GM13976 (cell line): ENCODE measurements around the gene GLTP.
"Not testable (repeated sequence)": the region's sequence is repeated elsewhere in the genome, so short reads cannot be mapped to it uniquely, and the experiment has no call there.

Experiments used
- DNase-seq: peaks from one replicate; pipeline ENCODE4 v3.0.0; 2012; ENCODE audit warnings: low spot score
- in situ Hi-C: fragments of 300-500 bp; cut with MboI; formaldehyde crosslinking; loops from one replicate; pipeline ENCODE4 v1.12.0; 2022; ENCODE audit warnings: low sequenced_read_pairs, mixed read lengths, inconsistent platforms; ENCODE audit not compliant: unreplicated experiment
- TF ChIP-seq, protein P1 (sequence below): IDR thresholded peaks from 2 replicates; pipeline ENCODE4 v1.5.1; 2012; ENCODE audit warnings: borderline replicate concordance, mild to moderate bottlenecking; ENCODE audit not compliant: insufficient read depth; ENCODE audit errors: extremely low read depth, missing control alignments, control extremely low read depth

GLTP gene

GRCh38 chr12:109905301-109905700, 25.0 kb upstream of the GLTP start:
- TF ChIP-seq, protein P1, sequence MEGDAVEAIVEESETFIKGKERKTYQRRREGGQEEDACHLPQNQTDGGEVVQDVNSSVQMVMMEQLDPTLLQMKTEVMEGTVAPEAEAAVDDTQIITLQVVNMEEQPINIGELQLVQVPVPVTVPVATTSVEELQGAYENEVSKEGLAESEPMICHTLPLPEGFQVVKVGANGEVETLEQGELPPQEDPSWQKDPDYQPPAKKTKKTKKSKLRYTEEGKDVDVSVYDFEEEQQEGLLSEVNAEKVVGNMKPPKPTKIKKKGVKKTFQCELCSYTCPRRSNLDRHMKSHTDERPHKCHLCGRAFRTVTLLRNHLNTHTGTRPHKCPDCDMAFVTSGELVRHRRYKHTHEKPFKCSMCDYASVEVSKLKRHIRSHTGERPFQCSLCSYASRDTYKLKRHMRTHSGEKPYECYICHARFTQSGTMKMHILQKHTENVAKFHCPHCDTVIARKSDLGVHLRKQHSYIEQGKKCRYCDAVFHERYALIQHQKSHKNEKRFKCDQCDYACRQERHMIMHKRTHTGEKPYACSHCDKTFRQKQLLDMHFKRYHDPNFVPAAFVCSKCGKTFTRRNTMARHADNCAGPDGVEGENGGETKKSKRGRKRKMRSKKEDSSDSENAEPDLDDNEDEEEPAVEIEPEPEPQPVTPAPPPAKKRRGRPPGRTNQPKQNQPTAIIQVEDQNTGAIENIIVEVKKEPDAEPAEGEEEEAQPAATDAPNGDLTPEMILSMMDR = no peak
- DNase-seq = no peak
- in situ Hi-C loops = no loop called here

DNA sequence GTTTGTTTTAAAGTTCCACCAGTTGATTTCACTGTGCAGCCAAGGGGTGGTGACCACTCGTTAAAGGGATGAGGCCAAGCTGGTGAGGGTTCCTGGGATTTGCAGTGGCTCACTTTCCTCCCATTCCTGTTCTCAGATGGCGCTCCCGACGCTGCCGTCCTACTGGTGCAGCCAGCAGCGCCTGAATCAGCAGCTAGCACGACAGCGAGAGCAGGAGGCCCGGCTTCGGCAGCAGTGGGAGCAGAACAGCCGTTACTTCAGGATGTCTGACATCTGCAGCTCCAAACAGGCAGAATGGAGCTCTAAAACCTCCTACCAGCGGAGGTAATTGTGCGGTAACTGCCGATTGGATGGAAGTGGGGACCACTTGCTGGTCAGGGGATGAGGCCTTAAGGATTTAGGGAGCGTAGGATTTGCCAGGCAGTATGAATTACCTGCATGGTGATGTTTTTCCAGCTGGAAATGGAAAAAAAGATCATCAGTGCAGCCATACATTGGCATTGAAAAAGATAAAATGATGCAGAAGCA, 22.6 kb upstream of the GLTP start:
- TF ChIP-seq, protein P1 = no peak
- DNase-seq = no peak
- in situ Hi-C loops = no loop called here

DNA sequence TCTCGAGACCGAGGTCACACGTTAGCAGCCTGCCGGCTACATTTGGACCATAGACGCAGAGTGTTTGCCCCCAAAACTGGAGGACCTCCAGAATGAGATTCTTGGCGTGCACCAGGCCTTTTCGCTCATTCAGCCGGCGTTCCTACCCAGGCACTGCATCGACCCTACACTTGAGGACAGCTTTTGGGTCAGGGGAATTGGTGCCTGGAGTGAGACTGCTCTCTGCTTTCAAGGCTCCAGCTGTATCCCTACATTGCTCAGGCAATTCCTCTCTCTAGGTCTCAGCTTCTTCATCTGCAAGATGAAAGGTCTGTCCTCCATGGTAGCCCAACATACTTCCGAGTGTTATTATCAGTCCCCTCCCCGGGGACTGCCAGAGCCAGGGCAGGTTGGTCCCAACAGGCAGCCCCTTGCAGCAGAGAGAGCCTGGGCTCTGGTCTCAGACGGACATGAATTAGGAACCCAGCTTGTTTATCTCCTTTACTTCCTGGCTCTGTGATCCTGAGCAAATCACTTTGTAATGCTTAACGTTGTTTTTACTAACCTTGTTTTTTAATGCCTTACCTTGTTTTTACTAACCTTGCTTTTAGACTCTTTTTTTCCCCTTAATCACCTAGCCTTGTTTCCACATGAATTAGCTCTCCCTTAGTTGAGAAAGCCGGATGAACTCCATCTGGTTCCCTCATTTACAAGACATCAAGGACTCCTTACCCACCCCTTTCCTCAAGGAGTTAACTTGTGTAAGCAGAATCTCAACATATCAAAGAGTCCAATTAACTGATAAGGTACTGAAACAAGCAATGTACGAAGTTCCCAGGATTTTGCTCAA, 20.6 kb upstream of the GLTP start:
- in situ Hi-C loops = no loop called here
- TF ChIP-seq, protein P1 = no peak
- DNase-seq = peak; percentile 58

DNA sequence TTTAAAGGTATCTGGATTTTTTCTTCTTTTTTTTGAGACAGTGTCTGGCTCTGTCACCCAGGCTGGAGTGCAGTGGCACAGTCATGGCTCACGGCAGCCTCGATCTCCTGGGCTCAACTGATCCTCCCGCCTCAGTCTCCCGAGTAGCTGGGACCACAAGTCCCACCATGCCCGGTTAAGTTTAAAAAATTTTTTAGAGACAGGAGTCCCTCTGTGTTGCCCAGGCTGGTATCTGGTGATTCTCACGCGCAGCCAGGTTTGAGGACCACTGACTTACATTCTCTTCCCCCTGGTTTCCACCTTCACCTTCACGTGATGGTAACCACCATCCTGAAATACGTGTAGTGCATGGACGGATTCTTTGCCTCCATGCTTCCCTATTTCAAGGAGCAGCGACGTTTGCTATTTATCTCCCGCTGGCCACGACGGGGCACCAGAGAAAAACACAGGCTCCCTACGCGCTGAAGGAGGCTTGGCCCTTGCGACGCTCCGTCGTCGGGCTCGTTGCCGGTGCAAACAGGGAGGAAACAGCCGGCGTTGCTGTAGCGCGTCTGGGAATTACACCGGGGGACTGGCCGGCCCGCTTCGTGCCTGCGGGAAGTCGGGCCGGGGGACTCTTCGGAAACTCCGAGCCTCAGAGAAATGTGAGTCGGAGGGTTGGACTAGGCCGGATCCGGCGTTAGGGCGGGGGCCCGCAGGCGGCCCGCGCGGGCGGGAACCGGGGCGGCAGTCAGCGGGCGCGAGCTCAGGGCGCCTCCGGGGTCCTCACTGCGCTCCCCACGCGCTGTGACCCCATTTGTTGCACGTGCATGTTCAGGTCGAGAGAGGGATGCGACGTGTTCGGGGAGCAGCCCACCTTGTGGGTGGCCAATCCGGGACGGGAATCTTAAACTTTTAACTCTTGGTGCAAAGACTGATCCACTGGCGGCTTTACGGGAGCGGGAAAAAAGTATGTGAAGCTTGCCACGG, 19.7 kb upstream of the GLTP start, which contains the start of gene TCHP:
Gene TCHP, plus strand, starts transcription at position 492 of the 969 bp plus-strand sequence. CDS start 2,753 bp downstream, outside the sequence.
- peak; percentile 90 for DNase-seq
- TF ChIP-seq, protein P1 = peak; percentile 54

DNA sequence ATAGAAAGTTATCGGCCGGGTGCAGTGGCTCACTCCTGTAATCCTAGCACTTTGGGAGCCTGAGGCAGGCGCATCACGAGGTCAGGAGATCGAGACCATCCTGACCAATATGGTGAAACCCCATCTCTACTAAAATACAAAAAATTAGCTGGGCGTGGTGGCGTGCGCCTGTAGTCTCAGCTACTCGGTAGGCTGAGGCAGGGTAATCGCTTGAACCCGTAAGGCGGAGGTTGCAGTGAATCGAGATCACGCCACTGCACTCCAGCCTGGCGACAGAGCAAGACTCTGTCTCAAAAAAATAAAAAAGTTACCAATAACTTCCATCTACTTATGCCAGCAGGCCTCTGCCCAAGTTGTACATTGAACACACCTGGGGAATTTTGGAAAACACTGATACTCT, 19.0 kb upstream of the GLTP start:
- in situ Hi-C loops, DNase-seq: not testable (repeated sequence)

More for the DNA sequence above, 19.7 kb upstream of the GLTP start, which contains the start of gene TCHP:
- in situ Hi-C loops = no loop called here

DNA sequence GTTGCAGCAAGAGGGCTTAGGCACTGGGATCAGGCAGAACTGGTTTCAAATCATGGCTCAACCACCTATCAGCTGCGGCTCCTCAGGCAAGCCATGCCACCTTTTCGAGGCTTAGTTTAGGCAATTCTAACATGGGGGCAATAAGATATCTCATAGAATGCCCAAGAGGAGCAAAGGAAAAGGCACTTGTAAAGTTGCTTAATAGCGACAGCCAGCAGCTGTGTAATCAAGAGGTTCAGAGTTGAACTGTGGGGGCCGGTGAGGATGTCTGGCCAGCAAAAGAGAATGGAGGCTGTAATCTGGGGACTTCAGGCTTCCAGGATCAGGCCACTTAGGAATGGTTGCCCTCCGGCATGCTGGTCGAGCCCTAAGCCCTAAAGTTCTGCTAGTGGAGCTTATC, 16.7 kb upstream of the GLTP start:
- in situ Hi-C loops = no loop called here
- TF ChIP-seq, protein P1 = no peak
- DNase-seq = no peak
